GM12873 (cell line): Measurements from ENCODE around the gene CARD19.

ENCODE experiments used
- TF ChIP-seq, protein P1 (sequence below): IDR thresholded peaks from 2 replicates; pipeline ENCODE4 v1.5.1; 2012; ENCODE audit warnings: low read depth, mild to moderate bottlenecking, moderate library complexity, low read length, control low read depth; ENCODE audit not compliant: insufficient read depth; ENCODE audit errors: missing control alignments

CARD19 gene

DNA sequence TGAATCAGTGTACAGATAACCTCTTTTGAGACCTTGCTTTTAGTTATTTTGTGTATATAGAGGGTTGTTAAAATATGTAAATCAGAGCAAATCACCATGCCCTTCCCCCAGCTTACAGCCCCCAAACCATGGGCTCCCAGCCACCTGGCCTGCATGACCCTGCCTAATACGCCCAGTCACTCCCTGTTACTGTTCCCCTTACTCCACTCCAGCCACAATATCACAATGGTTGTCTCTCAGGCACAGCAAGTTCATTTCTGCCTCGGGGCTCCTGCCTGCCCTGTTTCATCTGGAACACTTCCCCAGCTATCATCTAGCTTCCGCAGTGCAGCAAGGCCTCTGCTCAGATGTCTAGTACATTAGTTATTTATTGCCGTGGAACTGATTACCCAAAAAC is 5.0 kb upstream of the CARD19 start:
- TF ChIP-seq, protein P1, sequence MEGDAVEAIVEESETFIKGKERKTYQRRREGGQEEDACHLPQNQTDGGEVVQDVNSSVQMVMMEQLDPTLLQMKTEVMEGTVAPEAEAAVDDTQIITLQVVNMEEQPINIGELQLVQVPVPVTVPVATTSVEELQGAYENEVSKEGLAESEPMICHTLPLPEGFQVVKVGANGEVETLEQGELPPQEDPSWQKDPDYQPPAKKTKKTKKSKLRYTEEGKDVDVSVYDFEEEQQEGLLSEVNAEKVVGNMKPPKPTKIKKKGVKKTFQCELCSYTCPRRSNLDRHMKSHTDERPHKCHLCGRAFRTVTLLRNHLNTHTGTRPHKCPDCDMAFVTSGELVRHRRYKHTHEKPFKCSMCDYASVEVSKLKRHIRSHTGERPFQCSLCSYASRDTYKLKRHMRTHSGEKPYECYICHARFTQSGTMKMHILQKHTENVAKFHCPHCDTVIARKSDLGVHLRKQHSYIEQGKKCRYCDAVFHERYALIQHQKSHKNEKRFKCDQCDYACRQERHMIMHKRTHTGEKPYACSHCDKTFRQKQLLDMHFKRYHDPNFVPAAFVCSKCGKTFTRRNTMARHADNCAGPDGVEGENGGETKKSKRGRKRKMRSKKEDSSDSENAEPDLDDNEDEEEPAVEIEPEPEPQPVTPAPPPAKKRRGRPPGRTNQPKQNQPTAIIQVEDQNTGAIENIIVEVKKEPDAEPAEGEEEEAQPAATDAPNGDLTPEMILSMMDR: no peak

DNA sequence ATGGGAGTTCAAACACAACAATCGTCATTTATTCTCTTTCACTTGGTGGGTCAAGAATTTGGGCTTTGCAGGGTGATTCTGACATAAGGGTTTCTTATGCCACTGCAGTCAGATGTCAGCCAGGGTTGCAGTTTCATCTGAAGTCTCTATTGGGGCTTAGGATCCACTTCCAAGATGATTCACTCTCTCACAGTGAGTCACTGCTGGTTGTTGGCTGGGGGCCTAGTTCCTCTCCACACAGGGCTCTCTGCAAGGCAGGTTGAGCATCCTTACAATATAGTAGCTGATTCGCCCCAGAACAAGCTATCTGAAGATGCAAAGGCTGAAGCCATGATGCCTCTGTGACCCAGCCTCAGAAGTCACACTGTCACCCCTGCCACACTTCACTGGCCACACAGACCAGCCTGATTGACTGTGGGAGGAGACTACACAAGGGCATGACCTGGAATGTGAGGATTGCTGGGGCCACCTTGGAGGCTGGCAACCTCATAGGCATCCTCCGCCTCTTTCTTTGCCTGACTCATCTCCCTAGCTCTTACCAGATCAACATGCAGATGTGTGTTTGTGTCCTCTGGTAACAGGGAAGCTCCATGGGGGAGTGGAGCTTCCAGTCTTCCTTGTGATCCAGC is 4.5 kb upstream of the CARD19 start:
- TF ChIP-seq, protein P1: no peak

GRCh38 chr9:93092251-93092991 is 3.6 kb upstream of the CARD19 start:
- TF ChIP-seq, protein P1: no peak

DNA sequence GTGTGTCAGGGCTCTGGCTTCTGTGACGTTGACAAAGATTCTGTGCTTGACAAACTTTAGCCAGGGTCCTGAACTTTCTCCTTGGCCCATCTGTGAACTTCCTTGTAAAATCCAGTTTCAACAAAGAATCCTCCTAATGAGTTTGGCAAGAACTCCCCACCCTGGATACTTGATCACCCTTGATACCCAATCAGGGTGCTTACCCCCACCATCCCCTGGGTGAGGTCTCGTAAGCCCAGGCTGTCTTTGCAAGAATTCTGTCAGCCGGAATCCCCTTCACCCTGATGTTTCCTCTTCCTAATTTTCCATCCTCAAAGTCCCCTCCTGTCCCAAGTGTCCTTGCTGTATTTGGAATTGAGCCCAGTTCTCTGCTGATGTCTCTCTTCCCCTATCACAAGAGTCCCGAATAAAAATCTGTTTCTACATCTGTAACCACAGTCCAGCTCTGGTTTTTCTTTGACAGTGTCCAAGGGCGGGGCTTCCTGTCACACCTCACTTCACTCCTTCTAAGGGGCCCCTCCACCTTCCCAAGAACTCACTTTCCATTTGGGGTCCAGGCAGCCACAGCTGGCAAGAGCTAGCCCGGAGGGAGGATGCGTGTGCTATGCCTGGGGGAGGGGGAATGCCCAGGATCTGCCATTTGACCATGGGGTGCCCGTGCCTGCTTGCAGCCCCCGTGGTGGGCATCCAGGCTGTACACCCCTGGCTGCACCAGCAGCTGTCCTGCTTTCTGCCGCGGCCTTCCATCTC is 2.7 kb upstream of the CARD19 start:
- TF ChIP-seq, protein P1: no peak

GRCh38 chr9:93093877-93094657 is 1.9 kb upstream of the CARD19 start:
- TF ChIP-seq, protein P1: no peak

DNA sequence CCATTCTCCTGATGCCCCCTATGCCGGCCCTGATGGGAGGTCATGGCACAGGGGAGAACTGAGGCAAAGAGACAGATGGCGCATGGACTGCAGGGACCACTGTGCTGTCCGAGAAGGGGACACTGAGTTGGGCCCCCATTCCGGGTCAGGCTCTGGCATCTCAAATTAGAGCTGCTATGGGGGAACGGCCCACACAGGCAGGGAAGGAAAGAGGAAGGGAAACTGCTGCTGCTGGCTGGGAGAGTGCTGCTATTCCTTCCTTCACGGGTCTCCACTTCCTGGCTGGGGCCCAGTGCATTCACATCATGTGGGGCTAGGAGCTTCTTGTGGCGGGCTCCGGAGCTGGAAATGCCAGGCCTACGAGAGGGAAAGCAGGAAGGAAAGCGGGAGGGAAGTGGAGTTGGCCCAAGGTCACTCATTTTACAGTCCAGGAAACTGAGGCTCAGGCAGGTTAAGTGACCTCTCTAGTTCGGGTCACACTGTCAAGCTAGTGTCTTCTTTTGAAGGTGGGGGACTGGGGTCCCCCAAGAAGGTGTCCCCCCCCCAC is 1.3 kb upstream of the CARD19 start:
- TF ChIP-seq, protein P1: no peak
